OCI-LY1 (cell line): ENCODE measurements around the gene TDRD10.

Experiments used
- EZH2 ChIP-seq: fragments of 200-600 bp; sonication (generic), shearing (Covaris generic); IDR thresholded peaks from 2 replicates; pipeline ENCODE4 v1.8.0; 2017; ENCODE audit warnings: borderline replicate concordance, mixed run types, mild to moderate bottlenecking, antibody characterized with exemption, low read length, moderate library complexity, mixed read lengths
- TF ChIP-seq, protein P1 (sequence below): fragments of 200-600 bp; sonication (generic), shearing (Covaris generic); IDR thresholded peaks from 2 replicates; pipeline ENCODE4 v1.5.1; 2017; ENCODE audit warnings: mild to moderate bottlenecking, antibody characterized with exemption, low read length, moderate library complexity, mixed read lengths

DNA sequence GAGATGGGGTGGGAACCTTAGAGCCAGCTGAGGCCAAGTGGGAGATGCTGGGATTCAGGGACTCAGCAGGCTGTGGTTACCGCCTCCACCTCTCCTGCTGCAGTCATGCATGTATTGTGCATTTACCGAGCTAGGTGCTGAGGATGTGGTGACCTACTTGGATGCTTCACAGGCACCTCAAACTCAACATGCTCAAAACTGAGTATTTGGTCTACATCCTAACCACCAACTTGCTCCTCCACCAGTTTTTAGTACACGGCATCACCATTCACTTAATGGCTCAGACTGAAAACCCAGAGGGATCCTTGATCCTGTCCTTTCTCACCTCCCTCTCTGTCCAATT, 71.1 kb downstream of the TDRD10 start:
- TF ChIP-seq, protein P1, sequence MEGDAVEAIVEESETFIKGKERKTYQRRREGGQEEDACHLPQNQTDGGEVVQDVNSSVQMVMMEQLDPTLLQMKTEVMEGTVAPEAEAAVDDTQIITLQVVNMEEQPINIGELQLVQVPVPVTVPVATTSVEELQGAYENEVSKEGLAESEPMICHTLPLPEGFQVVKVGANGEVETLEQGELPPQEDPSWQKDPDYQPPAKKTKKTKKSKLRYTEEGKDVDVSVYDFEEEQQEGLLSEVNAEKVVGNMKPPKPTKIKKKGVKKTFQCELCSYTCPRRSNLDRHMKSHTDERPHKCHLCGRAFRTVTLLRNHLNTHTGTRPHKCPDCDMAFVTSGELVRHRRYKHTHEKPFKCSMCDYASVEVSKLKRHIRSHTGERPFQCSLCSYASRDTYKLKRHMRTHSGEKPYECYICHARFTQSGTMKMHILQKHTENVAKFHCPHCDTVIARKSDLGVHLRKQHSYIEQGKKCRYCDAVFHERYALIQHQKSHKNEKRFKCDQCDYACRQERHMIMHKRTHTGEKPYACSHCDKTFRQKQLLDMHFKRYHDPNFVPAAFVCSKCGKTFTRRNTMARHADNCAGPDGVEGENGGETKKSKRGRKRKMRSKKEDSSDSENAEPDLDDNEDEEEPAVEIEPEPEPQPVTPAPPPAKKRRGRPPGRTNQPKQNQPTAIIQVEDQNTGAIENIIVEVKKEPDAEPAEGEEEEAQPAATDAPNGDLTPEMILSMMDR, result no peak
- TF ChIP-seq EZH2, result no peak
